ENCODE measurements around the gene CCNQ.

CCNQ gene

DNA sequence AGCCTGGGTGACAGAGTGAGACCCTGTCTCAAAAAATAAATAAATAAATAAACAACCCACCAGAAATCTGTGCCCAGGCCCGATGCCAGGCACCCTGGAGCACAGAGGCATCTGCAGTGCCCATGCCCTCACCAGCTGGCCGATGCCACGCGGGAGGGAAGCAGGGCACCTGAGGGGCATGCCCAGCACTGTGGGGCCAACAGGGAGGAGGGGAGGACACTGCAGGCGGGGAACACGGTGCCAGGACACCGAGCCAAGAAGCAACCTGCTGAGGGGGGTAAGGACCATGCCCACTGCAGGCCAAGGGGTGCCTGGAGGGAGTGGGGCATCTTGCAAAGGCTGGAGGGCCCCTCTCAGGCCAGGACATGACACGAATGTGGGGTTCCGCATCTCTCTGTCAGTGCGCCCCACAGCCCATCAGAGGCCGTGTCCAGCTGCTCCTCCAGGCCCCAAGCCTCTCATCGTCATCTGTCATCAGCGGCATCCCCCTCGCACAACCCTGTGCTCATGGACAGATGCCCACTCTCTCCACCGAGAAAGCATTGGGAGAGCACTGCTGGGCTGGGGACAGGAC is 34.8 kb upstream of the CCNQ start:
- no peak for TF ChIP-seq CTCF (IDR thresholded peaks at IDR 0.05; ENCODE audit: control extremely low read depth, extremely low read depth, low read depth, missing control alignments)
- ChIA-PET CTCF (no interaction called here), POLR2A (no interaction called here)
- DNase-seq (ENCODE audit: extremely low spot score), result no peak

DNA sequence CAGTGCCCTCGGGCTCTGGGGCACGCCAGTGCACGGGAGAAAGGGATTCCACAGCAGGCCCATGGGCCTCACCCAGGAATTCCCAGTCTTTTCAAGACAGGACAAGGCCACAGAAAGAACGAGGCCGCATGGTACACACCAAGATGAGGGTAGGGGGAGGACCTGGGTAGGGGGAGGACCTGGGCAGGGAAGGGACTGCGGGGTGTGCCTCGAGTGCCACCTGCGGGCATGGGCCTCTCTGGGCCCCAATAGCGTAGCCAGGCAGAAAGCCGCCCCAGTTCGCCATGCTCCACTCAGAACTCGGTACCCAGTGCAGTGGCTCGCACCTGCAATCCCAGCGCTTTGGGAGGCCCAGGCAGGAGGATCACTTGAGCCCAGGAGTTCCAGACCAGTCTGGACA is 34.1 kb upstream of the CCNQ start:
- no peak for DNase-seq (ENCODE audit: extremely low spot score)
- ChIA-PET POLR2A (no interaction called here), CTCF (no interaction called here)
- no peak for TF ChIP-seq CTCF (IDR thresholded peaks at IDR 0.05; ENCODE audit: control extremely low read depth, extremely low read depth, low read depth, missing control alignments)

- POLR2A ChIA-PET, result no interaction called here
- no peak for DNase-seq (ENCODE audit: extremely low spot score)
- CTCF ChIA-PET, result interaction anchor here (1.4 kb wide), 1 partner anchor 17 kb away, joined by 6 read pairs; no protein-coding TSS in a partner anchor
- no peak for TF ChIP-seq CTCF (IDR thresholded peaks at IDR 0.05; ENCODE audit: control extremely low read depth, extremely low read depth, low read depth, missing control alignments)
Observed at GRCh38 chrX:153632595-153632946, 33.6 kb upstream of the CCNQ start.

- ChIA-PET CTCF (interaction anchor here (0.7 to 1.4 kb wide), 4 partner anchors 16 to 93 kb away, joined by 3 to 6 read pairs (median 4); partner anchors contain the start of gene DUSP9), POLR2A (no interaction called here)
- no peak for DNase-seq (ENCODE audit: extremely low spot score)
- TF ChIP-seq CTCF (IDR thresholded peaks at IDR 0.05; ENCODE audit: control extremely low read depth, extremely low read depth, low read depth, missing control alignments), result no peak
Observed at GRCh38 chrX:153631907-153632594, 33.1 kb upstream of the CCNQ start.

- CTCF ChIA-PET, result interaction anchor here (0.7 to 1.4 kb wide), 5 partner anchors 16 to 92 kb away, joined by 3 to 6 read pairs (median 4); partner anchors contain the start of gene DUSP9
- DNase-seq (ENCODE audit: extremely low spot score), result no peak
- POLR2A ChIA-PET, result no interaction called here
- TF ChIP-seq CTCF (IDR thresholded peaks at IDR 0.05; ENCODE audit: control extremely low read depth, extremely low read depth, low read depth, missing control alignments), result no peak
Observed at GRCh38 chrX:153631346-153631745, 32.4 kb upstream of the CCNQ start.

DNA sequence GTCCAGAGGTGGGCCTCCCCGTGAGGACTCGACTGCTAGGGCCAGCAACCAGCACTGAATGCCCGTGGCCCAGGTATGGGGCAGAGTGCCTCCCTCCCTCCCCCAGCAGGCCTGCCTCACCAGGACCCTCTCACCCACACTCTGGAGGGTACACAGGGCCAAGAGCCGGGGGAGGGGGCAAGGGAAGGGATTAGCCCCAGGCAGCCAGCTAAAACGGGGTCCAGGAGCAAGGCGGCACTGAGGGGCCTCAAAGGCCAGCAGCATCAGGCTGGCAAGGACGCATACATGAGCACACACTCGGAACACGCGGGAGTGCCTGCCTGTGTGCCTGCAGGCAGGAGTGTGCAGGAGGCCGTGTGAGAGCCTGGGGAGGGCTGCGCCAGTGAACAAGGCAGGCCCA is 29.7 kb upstream of the CCNQ start:
- ChIA-PET CTCF (interaction anchor here (1.3 to 2.4 kb wide), 2 partner anchors 11 to 39 kb away, joined by 3 to 6 read pairs; no protein-coding TSS in a partner anchor), POLR2A (no interaction called here)
- no peak for DNase-seq (ENCODE audit: extremely low spot score)
- TF ChIP-seq CTCF (IDR thresholded peaks at IDR 0.05; ENCODE audit: control extremely low read depth, extremely low read depth, low read depth, missing control alignments), result no peak
